ENCODE results near the gene RNASE4.
"Not testable (repeated sequence)": the region's sequence is repeated elsewhere in the genome, so short reads cannot be mapped to it uniquely, and the experiment has no call there.

RNASE4 gene

DNA sequence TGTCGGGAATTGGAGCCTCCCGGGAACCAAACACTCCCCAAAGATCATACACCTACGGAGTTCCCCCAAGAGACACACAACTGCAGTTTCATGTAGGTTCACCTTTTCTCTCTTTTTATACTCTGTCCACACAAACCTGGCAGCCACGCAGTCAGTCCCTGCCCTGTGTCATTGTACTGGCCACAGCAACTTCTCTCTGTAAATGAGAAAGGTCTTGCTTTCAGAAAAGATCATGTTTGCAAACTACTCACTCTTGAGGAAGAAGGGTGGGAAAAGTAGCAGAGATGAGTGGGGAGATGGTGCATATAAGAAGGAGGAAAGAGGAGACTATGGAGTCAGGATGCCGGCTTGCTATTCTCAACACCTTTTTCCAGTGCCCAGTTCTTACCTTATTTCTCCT lies 14.6 kb downstream of the RNASE4 start:
- no peak for DNase-seq (ENCODE audit: low read depth)

DNA sequence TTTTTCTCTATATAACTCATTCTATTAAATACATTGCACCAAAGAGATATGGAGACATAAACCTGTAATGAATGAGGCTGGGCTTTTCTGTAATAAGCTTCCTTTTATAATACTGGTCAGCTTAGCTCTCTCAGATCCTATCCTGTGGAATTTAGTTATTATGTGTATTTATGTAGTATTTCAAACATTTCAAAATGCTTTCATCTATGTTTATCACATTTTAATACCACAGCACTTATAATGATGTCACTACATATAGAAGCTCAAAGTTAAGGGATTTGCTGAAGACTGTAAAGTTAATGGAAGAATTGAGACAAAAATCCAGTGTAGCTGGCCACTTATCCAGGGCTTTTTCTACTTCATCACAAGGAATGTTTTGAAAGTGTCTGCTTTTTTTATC lies 15.6 kb downstream of the RNASE4 start:
- no peak for DNase-seq (ENCODE audit: low read depth)

DNA sequence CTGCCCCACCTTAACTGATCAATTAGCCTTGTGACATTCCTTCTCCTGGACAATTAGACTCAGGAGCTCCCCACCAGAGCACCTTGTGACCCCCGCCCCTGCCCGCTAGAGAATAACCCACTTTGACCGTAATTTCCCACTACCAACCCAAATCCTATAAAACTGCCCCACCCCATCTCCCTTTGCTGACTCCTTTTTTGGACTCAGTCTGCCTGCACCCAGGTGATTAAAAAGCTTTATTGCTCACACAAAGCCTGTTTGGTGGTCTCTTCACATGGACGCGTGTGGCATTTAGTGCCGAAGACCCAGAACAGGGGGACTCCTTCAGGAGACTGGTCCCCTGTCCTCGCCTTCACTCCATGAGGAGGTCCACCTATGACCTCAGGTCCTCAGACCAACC lies 16.6 kb downstream of the RNASE4 start:
- DNase-seq (ENCODE audit: low read depth): not testable (repeated sequence)

DNA sequence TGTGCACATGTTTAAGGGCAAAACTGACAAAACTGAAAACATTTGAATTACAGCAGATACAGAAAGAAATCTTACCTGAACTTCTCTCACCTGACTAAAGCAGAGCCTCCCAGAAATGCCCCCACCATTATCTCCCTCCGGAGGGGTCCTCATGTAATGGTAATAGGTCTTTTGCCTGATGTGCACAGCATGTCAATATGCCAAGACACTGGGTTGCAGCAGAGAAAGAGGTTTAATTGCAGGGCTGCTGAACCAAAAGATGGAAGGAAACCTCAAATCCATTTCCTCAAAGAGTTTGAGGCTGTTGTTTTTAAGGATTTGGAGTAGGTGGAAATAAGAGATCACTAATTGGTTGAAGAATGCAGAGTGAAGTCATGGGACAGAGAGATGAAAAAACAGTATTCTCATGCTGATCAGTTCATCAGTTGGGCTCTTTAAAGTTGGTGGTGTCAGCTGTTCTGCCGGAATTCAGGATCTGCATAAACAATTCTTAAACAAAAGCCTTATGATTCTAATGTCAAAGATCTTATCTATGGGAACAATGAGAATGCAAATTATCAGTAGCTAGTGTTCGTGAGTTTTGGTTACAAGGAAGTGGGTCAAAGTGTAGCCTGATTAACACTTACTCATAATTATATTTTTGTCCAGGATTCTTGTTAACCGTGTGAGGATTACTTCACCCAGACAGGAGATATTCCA lies 22.4 kb downstream of the RNASE4 start:
- no peak for DNase-seq (ENCODE audit: low read depth)

DNA sequence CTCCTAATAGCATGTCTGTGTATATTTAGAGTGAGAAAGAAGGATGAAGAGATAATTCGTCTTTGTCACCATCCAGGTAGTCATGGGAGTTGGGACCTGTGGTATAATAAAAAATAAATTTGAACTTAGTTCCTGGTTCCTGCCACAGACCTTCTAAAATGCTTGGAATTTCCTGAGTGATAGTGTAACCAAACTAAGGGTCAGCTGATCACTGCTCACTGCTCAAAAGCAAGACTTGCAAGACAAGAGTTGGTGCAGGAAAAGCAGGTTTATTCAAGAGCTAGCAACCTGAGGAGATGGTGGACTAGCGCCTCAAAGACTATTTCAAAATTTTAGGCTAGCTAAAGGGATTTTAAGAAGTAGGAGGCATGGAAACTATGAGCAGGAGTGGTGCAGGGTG lies 23.3 kb downstream of the RNASE4 start:
- DNase-seq (ENCODE audit: low read depth): peak; percentile 15

DNA sequence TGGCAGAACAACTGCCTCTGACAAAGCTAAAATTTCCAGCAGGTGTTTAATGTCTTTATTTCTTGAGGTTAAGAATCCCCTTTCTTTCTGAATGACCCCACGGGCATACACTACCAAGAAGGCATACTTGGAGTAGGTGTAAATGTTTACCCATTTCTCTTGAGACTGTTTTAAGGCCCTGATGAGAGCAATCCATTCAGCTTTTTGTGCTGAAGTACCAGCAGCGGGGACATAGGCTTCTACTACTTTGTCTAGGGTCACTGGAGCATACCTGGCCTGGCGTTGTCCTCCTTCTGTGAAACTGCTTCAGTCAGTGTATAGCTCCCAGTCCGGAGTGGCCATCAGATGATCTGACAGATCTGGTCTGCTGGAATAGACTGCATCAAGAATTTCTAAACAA lies 26.9 kb downstream of the RNASE4 start:
- DNase-seq (ENCODE audit: low read depth): no peak

DNA sequence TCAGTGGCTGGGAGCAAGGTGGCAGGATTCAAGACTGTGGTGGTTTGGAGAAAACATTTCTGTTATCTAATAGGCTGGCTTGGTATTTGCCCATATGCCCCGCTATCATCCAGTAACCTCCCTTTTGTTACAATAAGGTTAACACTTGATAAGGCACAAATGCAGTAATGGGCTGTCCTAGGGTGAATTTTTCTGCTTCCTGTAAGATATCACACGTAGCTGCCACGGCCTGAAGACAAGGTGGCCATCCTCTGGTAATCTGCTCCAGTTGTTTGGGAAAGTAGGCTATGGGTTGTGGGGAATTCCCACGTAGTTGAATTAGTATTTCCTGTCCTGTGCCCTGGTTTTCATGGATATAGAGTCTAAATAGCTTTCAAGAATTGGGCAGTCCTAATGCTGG lies 27.3 kb downstream of the RNASE4 start:
- DNase-seq (ENCODE audit: low read depth): no peak

DNA sequence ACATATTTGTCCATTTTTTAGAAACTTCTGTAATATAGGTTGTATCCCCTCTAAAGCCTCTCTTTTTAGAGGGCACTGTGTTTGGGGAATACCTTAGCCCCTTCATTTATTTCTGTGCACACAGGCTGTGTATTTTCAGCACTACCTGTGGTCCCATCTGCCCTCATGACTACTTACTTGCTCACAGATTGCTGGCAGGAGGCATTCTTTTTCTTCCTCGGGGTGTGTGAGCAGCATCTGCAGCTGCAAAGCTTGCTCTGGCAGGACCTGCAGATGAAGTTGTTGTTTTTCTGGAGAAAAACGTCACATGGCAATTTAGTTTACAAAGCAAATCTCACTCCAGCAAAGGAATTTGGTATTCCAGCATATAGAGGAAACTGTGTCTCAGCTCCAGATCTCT lies 28.5 kb downstream of the RNASE4 start:
- no peak for DNase-seq (ENCODE audit: low read depth)

DNA sequence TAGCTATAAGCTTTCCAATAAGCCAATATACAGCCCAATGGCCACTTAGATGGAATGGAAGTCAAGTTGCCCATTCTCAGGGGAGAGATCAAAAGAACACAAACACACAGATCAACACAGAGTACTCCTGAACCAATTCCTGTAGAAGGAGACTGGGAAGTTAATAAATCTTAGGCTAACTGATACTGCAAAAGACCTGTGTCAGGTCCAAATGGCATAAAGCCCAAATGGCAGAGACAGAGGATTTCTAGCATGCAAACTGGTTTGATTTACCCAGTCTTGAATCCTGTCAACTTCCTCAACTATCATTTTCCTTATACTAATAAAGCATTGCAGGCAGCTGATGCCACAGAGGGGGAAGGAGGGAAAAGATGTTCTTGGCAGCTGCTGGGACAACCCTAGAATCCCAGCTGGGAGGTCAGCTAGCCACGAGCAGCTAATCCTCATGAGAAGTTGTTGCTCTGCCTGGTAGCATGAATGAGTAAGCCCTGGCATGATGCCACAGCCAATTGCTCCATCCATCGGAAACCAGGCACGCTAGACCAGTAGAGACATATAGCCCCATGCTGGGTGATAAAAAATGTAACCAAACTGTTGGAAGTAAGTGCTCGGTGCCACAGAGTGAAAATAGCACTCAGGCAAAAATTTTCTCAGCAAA lies 30.4 kb downstream of the RNASE4 start:
- DNase-seq (ENCODE audit: low read depth): peak; percentile 49

DNA sequence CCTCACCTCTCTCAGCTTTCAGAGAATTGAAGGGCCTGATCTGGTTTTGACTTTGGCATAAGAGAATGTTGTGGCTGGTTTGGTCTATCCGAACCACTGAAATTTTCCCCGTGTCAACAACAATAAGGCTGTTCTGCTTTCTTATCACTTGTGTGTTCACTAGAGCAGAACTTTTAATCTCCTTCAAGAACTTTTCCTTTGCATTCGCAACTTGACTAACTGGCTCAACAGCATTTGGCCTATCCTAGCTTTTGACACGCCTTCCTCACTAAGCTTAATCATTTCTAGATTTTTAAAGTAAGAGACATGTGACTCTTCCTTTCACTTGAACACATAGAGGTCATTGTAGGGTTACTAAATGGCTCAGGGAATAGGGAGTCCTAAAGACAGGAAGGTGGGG lies 35.4 kb downstream of the RNASE4 start:
- no peak for DNase-seq (ENCODE audit: low read depth)

DNA sequence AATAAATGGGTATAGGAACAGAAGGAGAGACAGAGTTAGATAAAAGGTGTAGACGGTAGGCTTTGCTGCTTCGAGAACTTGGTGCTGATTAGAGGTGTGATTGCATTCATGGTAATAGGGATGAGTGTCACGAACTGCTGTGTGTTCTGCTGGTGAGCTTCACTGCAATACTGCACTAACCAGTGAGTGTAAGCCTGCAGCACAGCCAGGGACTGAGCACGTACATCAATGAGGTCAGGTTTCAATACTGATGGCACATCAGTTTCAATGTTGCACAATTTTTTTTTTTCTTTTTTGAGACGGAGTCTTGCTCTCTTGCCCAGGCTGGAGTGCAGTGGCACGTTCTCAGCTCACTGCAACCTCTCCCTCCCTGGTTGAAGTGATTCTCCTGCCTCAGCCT lies 36.4 kb downstream of the RNASE4 start:
- DNase-seq (ENCODE audit: low read depth): no peak

DNA sequence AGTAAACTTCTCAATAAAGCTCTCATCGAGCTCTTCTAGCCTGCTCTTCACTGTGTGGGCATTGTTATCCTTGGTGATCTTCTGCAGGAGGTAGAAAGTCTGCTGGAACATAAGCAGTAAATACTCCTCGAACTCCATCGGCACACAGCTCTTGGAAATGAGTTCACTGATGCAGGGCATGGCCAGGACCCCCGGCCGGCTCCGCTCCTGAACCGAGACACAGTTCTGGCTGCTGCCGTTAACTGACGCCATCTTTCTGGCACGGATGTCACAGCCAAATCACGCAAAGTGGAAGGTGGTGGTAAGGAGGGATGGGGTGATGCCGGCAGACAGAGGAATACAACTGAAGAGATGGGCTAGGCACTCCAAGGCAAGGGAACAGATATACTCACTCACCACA lies 37.7 kb downstream of the RNASE4 start:
- DNase-seq (ENCODE audit: low read depth): no peak

DNA sequence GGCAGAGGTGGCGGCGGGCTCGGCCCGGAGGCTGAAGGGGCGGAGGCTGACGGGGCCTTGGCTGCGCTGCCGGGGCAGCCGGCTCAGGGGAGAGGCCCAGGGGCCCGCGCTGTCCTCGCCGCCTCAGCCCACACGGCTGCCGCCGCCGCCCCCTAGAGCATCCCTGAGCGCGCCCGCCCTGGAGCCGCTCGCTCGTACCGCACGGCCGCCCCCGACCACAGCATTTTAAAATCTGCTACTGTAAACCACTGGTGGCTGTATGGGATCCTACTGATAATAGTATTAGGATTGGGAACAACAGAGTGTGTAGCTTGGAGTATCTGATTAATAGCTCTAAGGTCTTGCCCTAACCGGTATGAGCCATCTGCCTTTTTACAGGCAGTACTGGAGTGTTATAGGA lies 39.1 kb downstream of the RNASE4 start:
- no peak for DNase-seq (ENCODE audit: low read depth)

DNA sequence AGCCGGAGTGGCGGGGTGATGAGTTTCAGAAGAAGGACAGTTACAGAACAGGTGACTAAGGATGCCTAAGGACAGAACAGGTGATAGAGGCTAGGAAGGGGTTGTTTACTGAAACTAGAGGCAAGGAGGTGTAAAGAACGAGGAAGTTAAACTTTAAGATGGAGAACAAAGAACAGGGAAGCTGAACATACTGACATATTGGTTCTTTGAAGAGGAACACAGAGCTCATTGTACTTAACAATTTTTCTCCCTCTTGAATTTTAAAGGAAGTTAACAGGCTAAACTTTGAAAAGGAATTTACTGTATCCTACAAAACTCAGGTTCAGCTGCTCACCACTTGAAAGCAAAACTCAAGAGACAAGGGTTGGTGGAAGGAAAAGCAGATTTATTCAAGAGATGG lies 41.8 kb downstream of the RNASE4 start:
- not testable (repeated sequence) for DNase-seq (ENCODE audit: low read depth)

DNA sequence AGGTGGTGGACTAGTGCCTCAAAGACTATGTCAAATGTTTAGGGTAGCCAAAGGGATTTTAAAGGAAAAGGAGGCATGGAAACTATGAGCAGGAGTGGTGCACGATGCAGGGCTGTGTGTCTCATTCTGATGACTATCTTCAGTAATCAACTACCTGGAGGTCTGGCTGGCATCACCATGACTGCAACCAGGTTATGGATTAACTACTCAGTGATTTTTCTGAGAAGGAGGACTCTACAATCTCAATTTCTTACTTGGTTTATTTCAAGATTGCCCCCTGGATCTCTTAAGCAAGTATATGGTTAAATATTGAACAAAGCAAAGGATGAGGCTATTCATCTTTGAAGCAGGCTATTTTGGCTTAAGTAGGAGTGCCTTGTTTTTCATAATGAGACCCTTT lies 42.2 kb downstream of the RNASE4 start:
- no peak for DNase-seq (ENCODE audit: low read depth)

DNA sequence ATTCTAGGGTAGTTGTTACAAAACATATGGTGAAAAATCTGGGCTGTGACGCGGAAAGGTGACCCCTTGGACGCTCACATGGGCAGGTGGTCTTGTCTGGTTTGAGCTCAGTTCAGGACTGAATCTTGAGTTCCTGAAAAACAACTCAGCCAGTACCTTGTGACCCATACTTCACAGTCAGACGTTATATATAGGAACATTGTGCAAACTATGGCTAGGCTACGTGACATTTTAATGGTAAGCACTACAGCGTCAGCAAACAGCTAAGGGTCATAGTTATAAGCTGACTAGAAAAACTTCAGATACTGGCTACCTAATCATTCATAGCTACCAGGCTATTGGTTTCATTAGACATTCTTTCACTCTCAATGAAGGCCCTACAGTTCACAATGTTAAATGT lies 46.5 kb downstream of the RNASE4 start:
- no peak for DNase-seq (ENCODE audit: low read depth)

DNA sequence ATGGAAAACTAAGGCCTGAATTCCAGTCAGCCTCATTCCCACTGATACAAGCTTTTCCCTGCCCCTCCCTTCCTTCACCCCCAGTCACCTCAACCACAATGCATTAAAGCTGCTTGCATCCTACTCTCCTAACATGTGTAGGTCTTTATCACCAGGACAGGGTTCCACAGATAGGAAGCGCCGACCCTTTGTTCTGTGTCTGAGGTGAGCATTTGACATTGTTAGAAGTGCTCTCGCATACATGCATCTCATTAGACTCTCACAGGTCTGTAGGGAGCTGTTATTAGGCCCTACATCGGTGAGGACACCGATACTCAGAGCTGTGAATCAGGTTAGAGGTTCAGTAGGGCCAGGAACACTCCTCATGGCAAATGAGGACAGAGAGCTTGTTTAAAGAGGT lies 48.1 kb downstream of the RNASE4 start:
- DNase-seq (ENCODE audit: low read depth): no peak

DNA sequence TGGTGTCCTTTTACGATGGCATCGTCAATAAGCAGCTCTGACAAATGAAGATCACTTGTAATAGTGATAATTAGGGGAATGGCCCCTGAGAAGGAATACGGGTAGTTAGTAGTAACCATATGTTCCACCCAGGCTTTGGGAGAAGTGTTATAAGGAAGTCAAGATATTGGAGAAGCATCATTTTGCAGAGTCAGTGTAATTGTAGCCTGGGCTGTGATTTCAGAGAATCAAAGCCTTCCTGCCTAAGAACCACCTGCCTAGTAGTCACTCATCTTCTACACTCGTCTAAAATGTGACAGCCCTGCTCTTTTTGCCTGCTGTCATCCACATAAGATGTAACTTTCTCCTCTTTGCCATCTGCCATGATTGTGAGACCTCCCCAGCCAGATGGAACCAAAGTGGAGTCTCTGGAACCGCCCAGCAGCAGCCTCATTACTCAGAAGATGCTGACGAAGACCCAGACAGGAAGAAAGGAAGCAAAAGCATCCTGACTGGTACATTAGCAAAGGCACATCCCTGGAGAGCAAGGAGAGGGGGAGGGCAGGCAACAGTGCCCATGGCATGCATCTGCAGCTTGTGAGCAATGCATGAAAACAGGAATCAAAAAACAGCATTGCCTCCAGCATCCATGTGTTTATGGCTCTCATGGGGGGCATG lies 48.7 kb downstream of the RNASE4 start:
- DNase-seq (ENCODE audit: low read depth): no peak

DNA sequence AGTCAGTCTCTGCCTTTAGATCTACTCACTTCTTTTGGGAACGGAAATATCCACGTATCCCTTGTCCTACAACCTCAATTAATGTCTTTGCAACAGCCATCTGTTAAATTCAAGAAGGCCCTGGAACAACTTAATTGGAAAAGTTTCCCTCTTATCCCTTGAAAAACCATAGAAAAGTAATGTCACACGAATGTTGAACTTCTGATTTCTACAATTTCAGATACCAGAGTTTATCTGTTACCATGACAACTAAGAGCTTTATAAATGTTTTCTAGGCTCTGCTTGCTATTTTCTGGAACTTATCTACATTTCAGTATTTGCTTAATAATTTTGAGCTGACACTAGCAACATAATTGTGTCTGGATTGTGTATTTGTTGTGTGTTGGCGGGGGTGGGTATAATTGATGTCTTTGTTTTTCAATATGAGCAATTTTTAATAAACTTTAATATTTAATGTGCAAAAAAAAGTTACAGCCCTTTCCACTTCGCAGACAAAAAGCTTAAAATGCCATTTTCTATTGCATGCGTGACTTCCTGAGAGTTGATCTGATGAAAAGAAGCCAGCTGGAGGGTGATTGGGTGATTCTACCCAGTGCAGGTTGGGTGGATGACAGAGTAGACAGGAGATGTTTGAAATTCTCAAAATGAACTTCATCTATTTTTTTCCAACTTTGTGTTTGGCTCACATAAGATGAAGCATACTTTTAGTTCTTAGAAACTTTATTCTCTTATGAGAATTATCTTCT lies 49.5 kb downstream of the RNASE4 start:
- no peak for DNase-seq (ENCODE audit: low read depth)

DNA sequence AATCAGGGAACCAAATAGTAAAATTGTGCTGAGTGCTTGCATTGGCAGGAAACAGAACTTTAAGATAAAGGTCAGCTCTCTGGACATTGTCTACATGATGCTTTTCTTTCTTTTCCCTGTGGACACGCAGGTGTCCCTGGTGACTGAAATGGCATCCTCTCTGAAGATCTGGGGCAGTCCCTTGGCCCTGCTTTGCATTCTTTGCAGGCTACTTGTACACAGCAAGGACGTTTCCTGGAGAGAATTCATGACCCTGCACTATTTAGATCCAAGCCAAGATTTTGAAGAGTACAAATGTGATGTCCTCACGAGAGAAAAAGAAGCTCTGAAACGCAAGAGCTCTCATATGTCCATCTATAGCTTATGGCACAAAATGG lies 50.1 kb downstream of the RNASE4 start:
- no peak for DNase-seq (ENCODE audit: low read depth)

DNA sequence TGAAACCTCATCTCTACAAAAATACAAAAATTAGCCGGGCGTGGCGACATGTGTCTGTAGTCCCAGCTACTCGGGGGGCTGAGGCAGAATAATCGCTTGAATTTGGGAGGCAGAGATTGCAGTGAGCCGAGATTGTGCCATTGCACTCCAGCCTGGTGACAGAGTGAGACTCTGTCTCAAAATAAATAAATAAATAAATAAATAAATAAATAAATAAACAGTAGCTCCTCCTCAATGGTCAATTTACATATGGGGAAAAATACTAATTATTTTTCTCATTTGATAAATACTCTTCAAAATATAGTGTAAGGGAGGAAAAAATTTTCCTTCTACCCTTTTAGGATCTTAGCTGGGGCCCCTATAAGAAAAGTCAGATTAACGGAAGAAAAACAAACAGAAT lies 53.9 kb downstream of the RNASE4 start:
- not testable (repeated sequence) for DNase-seq (ENCODE audit: low read depth)

DNA sequence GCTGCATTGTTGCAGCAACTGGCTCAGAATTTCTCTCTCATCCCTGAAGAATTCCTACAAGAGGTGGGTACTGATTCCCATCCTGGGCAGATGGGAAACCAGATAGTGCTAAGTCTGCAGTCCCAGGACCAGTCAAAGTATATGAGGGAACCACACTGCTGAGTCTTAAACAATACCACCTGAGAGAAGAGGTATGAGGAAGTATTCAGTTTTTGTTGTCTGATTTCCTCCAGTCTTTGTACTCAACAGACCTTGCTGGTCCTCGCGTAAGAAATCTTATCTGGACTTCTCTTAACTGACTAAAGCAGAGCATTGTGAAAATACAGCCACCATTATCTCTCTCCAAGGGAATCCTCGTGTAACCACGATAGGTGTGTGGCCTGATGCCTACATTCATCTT lies 57.8 kb downstream of the RNASE4 start:
- no peak for DNase-seq (ENCODE audit: low read depth)

DNA sequence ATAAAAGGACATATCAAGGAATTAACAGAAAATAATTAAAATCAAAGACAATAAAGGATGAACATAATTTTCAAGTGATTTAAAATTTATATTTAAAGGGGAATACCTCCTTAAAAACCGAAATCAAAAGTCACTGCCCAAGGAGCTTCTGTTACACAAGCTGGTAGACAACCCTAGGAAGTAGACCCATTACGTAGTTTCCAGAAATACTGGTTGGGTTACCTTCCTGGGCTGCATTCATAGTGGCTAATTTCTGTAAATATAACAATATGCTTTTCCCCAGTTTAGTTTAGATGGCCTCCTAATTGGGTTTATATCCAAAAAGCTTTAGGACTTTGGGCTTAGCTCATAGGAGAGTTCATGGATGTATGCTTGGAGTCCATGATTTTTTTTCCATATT lies 59.2 kb downstream of the RNASE4 start:
- DNase-seq (ENCODE audit: low read depth): no peak

Data from amniotic epithelial cell (primary cell).